Stimulated activated CD8-positive, alpha-beta memory T cell treated with anti-CD3 and anti-CD28 coated beads, Interleukin-15, amount 100 ng/mL, for 1 hour (primary cell): ENCODE results near the gene ALX4.

Experiments
- DNase-seq: peaks from one replicate; pipeline ENCODE4 v3.0.0-alpha.2; 2020; ENCODE audit warnings: low read depth

Gene ALX4

GRCh38 chr11:44267750-44268613 is 42.0 kb downstream of the ALX4 start:
- DNase-seq, result no peak

- no peak for DNase-seq
Measured at GRCh38 chr11:44267006-44267749, 42.8 kb downstream of the ALX4 start.

GRCh38 chr11:44266056-44266780 is 43.7 kb downstream of the ALX4 start:
- no peak for DNase-seq

GRCh38 chr11:44264761-44265160 is 45.2 kb downstream of the ALX4 start:
- DNase-seq, result no peak

- no peak for DNase-seq
Measured at GRCh38 chr11:44264438-44264749, 45.5 kb downstream of the ALX4 start.

GRCh38 chr11:44263738-44264437 is 46.1 kb downstream of the ALX4 start:
- no peak for DNase-seq

- DNase-seq, result no peak
Measured at GRCh38 chr11:44261800-44262591, 47.9 kb downstream of the ALX4 start.

- no peak for DNase-seq
Measured at GRCh38 chr11:44260081-44260480, 49.9 kb downstream of the ALX4 start.

GRCh38 chr11:44258839-44259420 is 51.0 kb downstream of the ALX4 start:
- no peak for DNase-seq

- no peak for DNase-seq
Measured at GRCh38 chr11:44258190-44258489, 51.8 kb downstream of the ALX4 start.

GRCh38 chr11:44257338-44258189 is 52.4 kb downstream of the ALX4 start:
- no peak for DNase-seq

- DNase-seq, result no peak
Measured at GRCh38 chr11:44256673-44257291, 53.2 kb downstream of the ALX4 start.

GRCh38 chr11:44255406-44256071 is 54.4 kb downstream of the ALX4 start:
- DNase-seq, result no peak

- no peak for DNase-seq
Measured at GRCh38 chr11:44252999-44253602, 56.8 kb downstream of the ALX4 start.

- DNase-seq, result no peak
Measured at GRCh38 chr11:44250421-44250820, 59.5 kb downstream of the ALX4 start.

- no peak for DNase-seq
Measured at GRCh38 chr11:44248109-44248508, 61.8 kb downstream of the ALX4 start.

GRCh38 chr11:44247508-44247907 is 62.4 kb downstream of the ALX4 start:
- DNase-seq, result no peak

- no peak for DNase-seq
Measured at GRCh38 chr11:44246726-44247125, 63.2 kb downstream of the ALX4 start.
